Measurements from ENCODE around the gene LMBR1.
"Not testable (repeated sequence)": the region's sequence is repeated elsewhere in the genome, so short reads cannot be mapped to it uniquely, and the experiment has no call there.

LMBR1 gene

DNA sequence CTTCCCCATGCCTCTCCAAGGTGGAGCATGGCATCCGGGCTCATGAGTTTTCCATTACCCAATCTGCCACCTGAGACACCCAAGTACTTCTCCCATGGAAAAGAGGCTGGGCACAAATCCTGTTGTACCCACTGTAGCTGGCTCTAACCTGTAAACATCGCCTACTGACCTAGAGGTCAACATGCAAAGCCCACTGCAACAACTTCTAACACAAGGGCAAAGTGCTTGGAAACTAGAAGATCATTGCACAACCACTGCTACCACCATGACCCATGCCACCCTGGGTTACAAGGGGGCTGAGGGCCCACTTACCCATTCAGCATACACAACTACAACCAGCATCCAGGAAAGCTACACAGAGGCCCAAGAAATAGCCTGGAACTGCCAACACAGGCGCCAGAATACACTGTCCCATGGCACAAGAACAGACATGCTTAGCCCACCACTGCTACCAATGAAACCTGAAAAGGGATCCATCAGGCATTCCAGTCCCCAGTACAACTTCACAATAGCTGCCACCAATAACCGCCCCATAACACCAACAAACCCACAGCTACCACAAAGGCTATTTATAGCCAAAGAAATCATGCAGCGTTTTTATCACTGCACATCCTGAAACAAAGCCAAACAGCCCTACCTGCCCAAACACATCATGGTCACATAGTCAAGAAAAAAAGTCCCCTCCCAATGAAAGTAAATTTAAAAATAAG, 189.1 kb downstream of the LMBR1 start:
- TF ChIP-seq POLR2A (IDR thresholded peaks at IDR 0.05; ENCODE audit: low read depth, low read length): no peak
- FAIRE-seq (no peak), DNase-seq (ENCODE audit: insufficient read length, low spot score) (no peak)

DNA sequence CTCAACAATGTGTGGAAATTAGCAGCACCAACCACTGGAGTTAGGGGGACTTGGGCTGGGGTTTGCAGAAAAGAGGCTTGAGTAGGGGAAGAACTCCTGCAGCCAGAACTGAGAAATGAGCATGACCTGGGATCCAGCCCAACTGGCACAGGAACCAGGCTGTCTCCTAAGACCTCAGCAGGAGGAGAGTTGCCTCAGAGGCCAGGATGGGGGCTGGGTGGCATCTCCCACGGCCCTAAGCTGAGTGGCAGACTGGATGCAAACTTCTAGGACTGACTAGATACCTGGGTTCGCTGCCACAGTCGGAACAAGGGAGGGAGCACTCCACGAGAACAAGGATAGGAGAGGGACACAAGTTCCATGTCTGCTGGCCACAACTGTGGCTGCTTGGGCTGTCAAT, 189.8 kb downstream of the LMBR1 start:
- DNase-seq (ENCODE audit: insufficient read length, low spot score) (no peak), FAIRE-seq (no peak)
- TF ChIP-seq POLR2A (IDR thresholded peaks at IDR 0.05; ENCODE audit: low read depth, low read length): no peak

GRCh38 chr7:156702399-156702798, 190.6 kb downstream of the LMBR1 start:
- DNase-seq (ENCODE audit: insufficient read length, low spot score): no peak
- no peak for TF ChIP-seq POLR2A (IDR thresholded peaks at IDR 0.05; ENCODE audit: low read depth, low read length)
- no peak for FAIRE-seq

- not testable (repeated sequence) for FAIRE-seq; DNase-seq (ENCODE audit: insufficient read length, low spot score)
Measured at GRCh38 chr7:156701787-156702186, 191.2 kb downstream of the LMBR1 start.

DNA sequence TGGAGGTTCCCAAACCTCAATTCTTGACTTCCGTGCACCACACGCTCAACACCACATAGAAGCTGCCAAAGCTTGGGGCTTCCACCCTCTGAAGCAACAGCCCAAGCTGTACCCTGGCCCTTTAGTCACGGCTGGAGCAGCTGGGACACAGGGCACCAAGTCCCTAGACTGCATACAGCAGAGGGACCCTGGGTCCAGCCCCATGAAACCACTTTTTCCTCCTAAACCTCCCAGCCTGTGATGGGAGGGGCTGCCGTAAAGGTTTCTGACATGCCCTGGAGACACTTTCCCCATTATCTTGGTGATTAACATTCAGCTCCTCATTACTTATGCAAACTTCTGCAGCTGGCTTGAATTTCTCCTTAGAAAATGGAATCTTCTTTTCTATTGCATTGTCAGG, 194.5 kb downstream of the LMBR1 start:
- FAIRE-seq; DNase-seq (ENCODE audit: insufficient read length, low spot score): not testable (repeated sequence)

GRCh38 chr7:156697283-156697682, 195.7 kb downstream of the LMBR1 start:
- not testable (repeated sequence) for FAIRE-seq

GRCh38 chr7:156693627-156694026, 199.4 kb downstream of the LMBR1 start:
- TF ChIP-seq POLR2A (IDR thresholded peaks at IDR 0.05; ENCODE audit: low read depth, low read length): no peak
- FAIRE-seq (no peak), DNase-seq (ENCODE audit: insufficient read length, low spot score) (no peak)

More at GRCh38 chr7:156697283-156697682, 195.7 kb downstream of the LMBR1 start:
- DNase-seq (ENCODE audit: insufficient read length, low spot score): not testable (repeated sequence)

GRCh38 chr7:156692849-156693248, 200.1 kb downstream of the LMBR1 start:
- FAIRE-seq: no peak
- no peak for DNase-seq (ENCODE audit: insufficient read length, low spot score)
- TF ChIP-seq POLR2A (IDR thresholded peaks at IDR 0.05; ENCODE audit: low read depth, low read length): no peak

GRCh38 chr7:156691764-156692163, 201.2 kb downstream of the LMBR1 start:
- no peak for DNase-seq (ENCODE audit: insufficient read length, low spot score)
- TF ChIP-seq POLR2A (IDR thresholded peaks at IDR 0.05; ENCODE audit: low read depth, low read length): no peak
- FAIRE-seq: no peak

DNA sequence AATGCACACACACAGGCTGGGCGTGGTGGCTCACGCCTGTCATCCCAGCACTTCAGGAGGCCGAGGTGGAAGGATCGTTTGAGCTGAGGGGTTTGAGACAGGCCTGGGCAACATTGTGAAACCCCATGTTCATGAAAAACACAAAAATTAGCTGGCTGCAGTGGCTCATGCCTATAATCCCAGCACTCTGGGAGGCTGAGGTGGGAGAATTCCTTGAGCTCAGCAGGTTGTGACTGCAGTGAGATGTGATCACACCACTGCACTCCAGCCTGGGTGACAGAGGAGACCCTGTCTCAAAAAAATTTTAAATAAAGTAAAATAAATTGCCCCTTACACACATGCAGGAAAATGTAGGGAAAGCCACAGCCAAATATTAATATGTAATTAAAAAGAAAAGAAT, 208.3 kb downstream of the LMBR1 start:
- FAIRE-seq: no peak
- no peak for TF ChIP-seq POLR2A (IDR thresholded peaks at IDR 0.05; ENCODE audit: low read depth, low read length)
- no peak for DNase-seq (ENCODE audit: insufficient read length, low spot score)

- no peak for FAIRE-seq
- no peak for TF ChIP-seq POLR2A (IDR thresholded peaks at IDR 0.05; ENCODE audit: low read depth, low read length)
- no peak for DNase-seq (ENCODE audit: insufficient read length, low spot score)
Measured at GRCh38 chr7:156684251-156684650, 208.7 kb downstream of the LMBR1 start.

DNA sequence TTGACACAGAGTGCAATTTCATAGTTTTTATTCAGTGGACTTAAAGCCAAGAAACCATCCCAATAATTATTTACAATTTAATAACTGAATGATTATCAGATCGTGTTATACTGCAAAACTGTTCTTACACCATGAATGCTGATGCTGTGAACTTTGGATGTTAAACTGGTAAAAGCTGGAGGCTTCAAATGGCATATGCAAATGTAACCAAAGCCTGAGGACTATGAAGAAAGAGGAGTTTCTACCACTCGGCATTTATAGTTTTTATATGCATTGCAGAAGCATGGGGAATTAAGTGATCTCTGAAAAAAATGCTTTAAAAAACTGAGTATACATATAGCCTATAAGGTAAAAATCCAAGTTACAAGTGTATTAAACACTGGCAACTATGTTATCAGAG, 210.1 kb downstream of the LMBR1 start:
- no peak for DNase-seq (ENCODE audit: insufficient read length, low spot score)
- TF ChIP-seq POLR2A (IDR thresholded peaks at IDR 0.05; ENCODE audit: low read depth, low read length): no peak

GRCh38 chr7:156680281-156680680, 212.7 kb downstream of the LMBR1 start:
- FAIRE-seq: no peak
- TF ChIP-seq POLR2A (IDR thresholded peaks at IDR 0.05; ENCODE audit: low read depth, low read length): no peak

More for the DNA sequence above, 210.1 kb downstream of the LMBR1 start:
- FAIRE-seq: no peak

GRCh38 chr7:156677374-156678054, 215.5 kb downstream of the LMBR1 start:
- DNase-seq (ENCODE audit: insufficient read length, low spot score) (no peak), FAIRE-seq (no peak)
- no peak for TF ChIP-seq POLR2A (IDR thresholded peaks at IDR 0.05; ENCODE audit: low read depth, low read length)

More at GRCh38 chr7:156680281-156680680, 212.7 kb downstream of the LMBR1 start:
- no peak for DNase-seq (ENCODE audit: insufficient read length, low spot score)

DNA sequence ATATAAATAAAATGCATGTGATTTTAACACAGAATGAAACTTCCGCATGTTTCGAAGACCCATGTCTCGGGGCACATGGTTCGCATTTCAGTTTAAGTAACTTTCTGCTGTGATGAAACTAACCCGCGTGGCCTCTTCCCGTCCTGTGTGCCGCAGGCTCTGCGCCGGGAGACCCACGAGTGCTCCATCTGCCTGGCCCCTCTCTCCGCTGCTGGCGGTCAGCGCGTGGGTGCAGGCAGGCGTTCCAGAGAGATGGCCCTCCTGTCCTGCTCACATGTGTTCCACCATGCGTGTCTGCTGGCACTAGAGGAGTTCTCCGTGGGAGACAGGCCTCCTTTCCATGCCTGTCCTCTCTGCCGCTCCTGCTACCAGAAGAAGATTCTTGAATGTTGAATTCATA, 216.7 kb downstream of the LMBR1 start:
- TF ChIP-seq POLR2A (IDR thresholded peaks at IDR 0.05; ENCODE audit: low read depth, low read length): no peak
- DNase-seq (ENCODE audit: insufficient read length, low spot score) (no peak), FAIRE-seq (no peak)

All from H54 (cell line).